Adrenal gland (tissue), 5 donors: ENCODE data around the gene CSNK1E.

Experiments
- CTCF ChIP-seq, 6 experiments: fragments of 450-650 bp in 4 of 6; fragments of 200-600 bp in 2 of 6; sonication (generic) in 1 of 6; IDR thresholded peaks; 1 replicate in 5 of 6; 2 replicates in 1 of 6; pipeline versions ENCODE4 v1.5.1 to v1.8.0; 2016 to 2021; ENCODE audit warnings: antibody characterized with exemption in 6 of 6, mild to moderate bottlenecking in 2 of 6, moderate library complexity in 1 of 6
- POLR2A ChIP-seq, 2 donors: fragments of 450-650 bp; IDR thresholded peaks; one replicate each; pipeline ENCODE4 v1.6.1; 2017; ENCODE audit warnings: antibody characterized with exemption in 2 of 2, mild to moderate bottlenecking in 2 of 2, moderate library complexity in 1 of 2
- donor health status: DM: no; HTN: no; CAD: no.

GRCh38 chr22:38305471-38306448 lies 11.5 kb downstream of the CSNK1E start:
- TF ChIP-seq CTCF (IDR thresholded peaks at IDR 0.05) (no peak), POLR2A (IDR thresholded peaks at IDR 0.05) (no peak)
